OCI-LY3 (cell line): Measurements from ENCODE around the gene NOG.

Experiments
- H2AFZ ChIP-seq: fragments of 200-600, 300-600 bp; shearing (Covaris generic); 2 replicates; pipeline ENCODE4 v1.6.0; 2014; ENCODE audit warnings: antibody characterized with exemption, low read depth, low read length
- H3K27ac ChIP-seq: fragments of 200-600, 300-600 bp; sonication (generic); 2 replicates; pipeline ENCODE4 v1.5.1; 2014; ENCODE audit warnings: mild to moderate bottlenecking, low read length, moderate library complexity, mixed read lengths
- H3K27me3 ChIP-seq: fragments of 200-600, 300-600 bp; sonication (generic); 2 replicates; pipeline ENCODE4 v1.6.1; 2014; ENCODE audit warnings: low read depth, low read length, mixed read lengths
- H3K36me3 ChIP-seq: fragments of 200-600, 300-600 bp; sonication (generic); replicated peaks from 2 replicates; pipeline ENCODE3; 2014; ENCODE audit warnings: low read depth, low read length, mixed read lengths
- H3K4me1 ChIP-seq: fragments of 300-600, 200-600 bp; sonication (generic); 2 replicates; pipeline ENCODE4 v1.6.1; 2014; ENCODE audit warnings: low read length, mixed read lengths
- H3K4me2 ChIP-seq: fragments of 200-600, 300-600 bp; sonication (generic); 2 replicates; pipeline ENCODE4 v1.6.1; 2014; ENCODE audit warnings: low read length, mixed read lengths
- H3K4me3 ChIP-seq: fragments of 300-600, 200-600 bp; sonication (generic); 2 replicates; pipeline ENCODE4 v1.5.1; 2014; ENCODE audit warnings: antibody characterized with exemption, mild to moderate bottlenecking, low read length, moderate library complexity
- H3K79me2 ChIP-seq: fragments of 300-600, 200-600 bp; shearing (Covaris generic); 2 replicates; pipeline ENCODE4 v1.6.1; 2014; ENCODE audit warnings: mild to moderate bottlenecking, low read length, mixed read lengths
- H3K9ac ChIP-seq: fragments of 300-600, 200-600 bp; shearing (Covaris generic); 2 replicates; pipeline ENCODE4 v1.6.0; 2014; ENCODE audit warnings: mild to moderate bottlenecking, low read length, moderate library complexity
- H3K9me3 ChIP-seq: fragments of 200-600, 300-600 bp; shearing (Covaris generic); 2 replicates; pipeline ENCODE4 v1.6.1; 2014; ENCODE audit warnings: low read length, mixed read lengths; ENCODE audit not compliant: insufficient read depth
- H4K20me1 ChIP-seq: fragments of 200-600, 300-600 bp; sonication (generic); 2 replicates; pipeline ENCODE4 v1.6.1; 2016; ENCODE audit warnings: low read length, mixed read lengths; ENCODE audit not compliant: insufficient read depth
- EZH2phosphoT487 ChIP-seq: fragments of 200-600 bp; shearing (Covaris generic); IDR thresholded peaks from 2 replicates; pipeline ENCODE4 v1.6.1; 2018; ENCODE audit warnings: antibody characterized with exemption, mixed run types, low read depth
- TF ChIP-seq, protein P1 (sequence below): fragments of 200-600, 300-600 bp; sonication (generic); IDR thresholded peaks from 2 replicates; pipeline ENCODE4 v1.5.1; 2014; ENCODE audit warnings: antibody characterized with exemption, low read length, low read depth

The NOG gene

DNA sequence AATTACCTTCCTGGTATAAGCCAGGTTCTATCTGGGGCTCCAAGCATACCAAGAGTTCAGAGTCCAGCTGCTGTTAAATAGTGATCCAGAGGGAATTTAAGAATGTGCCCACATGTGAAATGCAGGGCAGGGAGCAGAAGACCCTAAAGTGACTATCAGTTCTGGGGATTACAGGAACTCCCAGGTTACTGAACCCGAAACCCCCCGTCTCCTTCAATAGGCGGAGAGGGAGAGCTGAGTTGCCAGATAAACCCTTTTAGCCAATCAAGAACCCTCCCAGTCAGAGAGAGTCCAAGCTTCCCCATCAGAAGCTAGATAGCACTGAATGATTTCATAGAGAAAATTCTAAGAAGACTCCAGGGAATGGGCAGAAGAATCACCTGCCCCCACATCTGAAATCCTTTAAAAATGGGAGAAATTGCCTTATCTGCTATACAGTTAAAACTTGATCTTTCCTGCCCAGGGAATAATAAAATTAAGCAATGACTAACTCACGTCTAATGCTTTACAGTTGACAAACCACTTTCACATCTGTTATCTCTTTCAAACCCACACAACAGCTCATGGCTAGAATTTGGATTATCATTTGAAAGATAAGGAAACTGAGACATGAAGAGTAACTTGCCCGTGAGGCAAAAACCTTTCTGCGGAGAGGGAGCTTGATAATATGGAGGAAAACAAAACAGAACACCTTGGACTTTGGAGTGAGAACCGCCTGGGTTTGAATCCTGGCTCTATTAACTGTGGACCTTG lies 10.2 kb downstream of the NOG start:
- Histone ChIP-seq H3K79me2 (no peaks in the 10 kb centered on the region), H4K20me1 (no peaks in the 10 kb centered on the region), H3K4me1 (no peaks in the 10 kb centered on the region), H3K27ac (no peak overlapping the region), H3K36me3 (no peaks in the 10 kb centered on the region), H3K9ac (no peak overlapping the region), H3K27me3 (no peaks in the 10 kb centered on the region), H3K4me2 (no peak overlapping the region), H3K4me3 (no peak overlapping the region), H2AFZ (no peak overlapping the region), H3K9me3 (no peaks in the 10 kb centered on the region)
- TF ChIP-seq EZH2phosphoT487, result no peak
- TF ChIP-seq, protein P1, sequence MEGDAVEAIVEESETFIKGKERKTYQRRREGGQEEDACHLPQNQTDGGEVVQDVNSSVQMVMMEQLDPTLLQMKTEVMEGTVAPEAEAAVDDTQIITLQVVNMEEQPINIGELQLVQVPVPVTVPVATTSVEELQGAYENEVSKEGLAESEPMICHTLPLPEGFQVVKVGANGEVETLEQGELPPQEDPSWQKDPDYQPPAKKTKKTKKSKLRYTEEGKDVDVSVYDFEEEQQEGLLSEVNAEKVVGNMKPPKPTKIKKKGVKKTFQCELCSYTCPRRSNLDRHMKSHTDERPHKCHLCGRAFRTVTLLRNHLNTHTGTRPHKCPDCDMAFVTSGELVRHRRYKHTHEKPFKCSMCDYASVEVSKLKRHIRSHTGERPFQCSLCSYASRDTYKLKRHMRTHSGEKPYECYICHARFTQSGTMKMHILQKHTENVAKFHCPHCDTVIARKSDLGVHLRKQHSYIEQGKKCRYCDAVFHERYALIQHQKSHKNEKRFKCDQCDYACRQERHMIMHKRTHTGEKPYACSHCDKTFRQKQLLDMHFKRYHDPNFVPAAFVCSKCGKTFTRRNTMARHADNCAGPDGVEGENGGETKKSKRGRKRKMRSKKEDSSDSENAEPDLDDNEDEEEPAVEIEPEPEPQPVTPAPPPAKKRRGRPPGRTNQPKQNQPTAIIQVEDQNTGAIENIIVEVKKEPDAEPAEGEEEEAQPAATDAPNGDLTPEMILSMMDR, result no peak

DNA sequence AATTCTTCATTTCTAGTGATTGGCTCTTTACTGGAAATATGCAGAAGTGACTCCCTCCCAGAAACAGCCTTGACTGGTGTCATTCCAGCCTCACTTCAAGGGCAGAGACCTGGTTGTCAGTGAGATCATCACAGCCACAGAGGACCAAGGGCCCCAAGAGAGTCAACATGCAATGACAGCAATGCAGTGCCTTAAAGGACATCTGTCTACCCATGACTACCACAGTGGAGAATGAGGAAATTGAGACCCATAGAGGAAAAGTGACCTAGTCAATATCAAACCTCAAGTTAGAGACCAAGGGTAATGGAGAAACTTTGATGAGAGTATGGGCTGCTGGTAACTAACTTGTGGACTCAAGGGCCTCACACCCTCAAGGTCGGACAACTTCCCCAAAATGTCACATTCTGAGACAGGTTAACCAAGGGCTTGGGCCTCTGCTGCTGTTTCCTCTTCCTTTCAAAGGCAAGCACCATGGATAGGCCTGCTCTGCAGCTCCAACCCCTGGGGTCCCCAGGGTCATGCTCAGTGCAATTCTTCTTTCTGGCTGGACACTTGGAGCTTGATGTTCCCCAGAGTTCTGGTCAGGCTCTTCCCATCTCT lies 11.3 kb downstream of the NOG start:
- TF ChIP-seq, protein P1, result no peak
- no peak for TF ChIP-seq EZH2phosphoT487
- Histone ChIP-seq H3K9me3 (no peaks in the 10 kb centered on the region), H3K27ac (no peak overlapping the region), H3K4me3 (no peak overlapping the region), H3K36me3 (no peaks in the 10 kb centered on the region), H4K20me1 (no peaks in the 10 kb centered on the region), H3K4me1 (no peaks in the 10 kb centered on the region), H3K4me2 (no peak overlapping the region), H2AFZ (no peak overlapping the region), H3K27me3 (no peaks in the 10 kb centered on the region), H3K9ac (no peak overlapping the region), H3K79me2 (no peaks in the 10 kb centered on the region)

DNA sequence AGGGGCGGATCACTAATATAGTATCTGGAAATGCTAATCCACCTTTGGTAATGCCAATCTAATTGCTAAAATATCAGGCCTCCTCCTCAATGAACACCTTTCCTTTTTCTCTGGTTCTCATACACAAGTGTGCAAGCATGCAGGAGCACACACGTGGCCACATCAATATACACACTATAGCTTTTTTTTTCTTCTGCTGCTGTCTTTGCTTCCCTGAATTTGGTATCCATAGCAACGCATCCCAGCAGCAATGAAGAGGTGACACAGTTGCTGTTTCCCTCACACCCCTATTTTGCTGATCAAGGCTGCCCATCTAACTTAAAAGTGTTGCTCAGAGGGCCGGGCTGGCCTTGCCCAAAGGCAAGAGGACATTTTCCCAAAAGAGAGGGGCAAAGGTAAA lies 15.4 kb downstream of the NOG start:
- Histone ChIP-seq H3K4me1 (no peaks in the 10 kb centered on the region), H2AFZ (no peak overlapping the region), H4K20me1 (no peaks in the 10 kb centered on the region), H3K27me3 (no peaks in the 10 kb centered on the region; the same call in 1 of the 2 replicates), H3K9me3 (no peaks in the 10 kb centered on the region), H3K79me2 (no peaks in the 10 kb centered on the region), H3K27ac (no peak overlapping the region), H3K4me2 (no peak overlapping the region), H3K4me3 (no peak overlapping the region), H3K36me3 (no peaks in the 10 kb centered on the region), H3K9ac (no peak overlapping the region)
- TF ChIP-seq, protein P1, result no peak
- TF ChIP-seq EZH2phosphoT487, result no peak

DNA sequence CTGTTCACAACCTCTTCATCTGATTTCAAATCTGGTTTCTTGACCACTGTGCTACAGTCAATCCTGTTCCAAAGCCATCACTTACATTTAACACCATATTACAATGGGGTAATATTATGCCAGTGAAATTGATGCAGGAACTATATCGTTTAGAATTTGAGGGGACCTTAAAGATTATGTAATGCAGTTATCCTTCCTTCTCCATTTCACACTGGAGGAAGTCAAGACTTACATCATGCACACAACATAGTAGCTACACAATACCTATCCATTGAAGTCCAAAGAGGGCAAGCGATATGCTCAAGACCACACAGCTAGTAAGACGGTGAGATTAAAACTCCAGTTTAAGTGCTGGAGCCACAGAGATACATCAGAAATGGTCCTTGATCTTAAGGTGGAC lies 16.8 kb downstream of the NOG start:
- Histone ChIP-seq H3K9me3 (no peaks in the 10 kb centered on the region), H4K20me1 (no peaks in the 10 kb centered on the region), H3K27ac (no peak overlapping the region), H2AFZ (no peak overlapping the region), H3K4me2 (no peak overlapping the region), H3K4me3 (no peak overlapping the region), H3K27me3 (no peaks in the 10 kb centered on the region; the same call in 1 of the 2 replicates), H3K4me1 (no peaks in the 10 kb centered on the region), H3K36me3 (no peaks in the 10 kb centered on the region), H3K9ac (no peak overlapping the region), H3K79me2 (no peaks in the 10 kb centered on the region)
- TF ChIP-seq EZH2phosphoT487, result no peak
- TF ChIP-seq, protein P1, result no peak
